Uterus (tissue), 2 donors: Measurements from ENCODE around the gene ADAMTS1.

Experiments used
- POLR2A ChIP-seq, 2 donors: fragments of 450-650 bp; IDR thresholded peaks; one replicate each; pipeline ENCODE4 v1.6.1; 2016; ENCODE audit warnings: antibody characterized with exemption in 2 of 2, mild to moderate bottlenecking in 1 of 2, moderate library complexity in 1 of 2
- TF ChIP-seq, protein P1 (sequence below), 4 experiments: fragments of 200-600 bp in 2 of 4; fragments of 450-650 bp in 2 of 4; sonication (generic) in 2 of 4; IDR thresholded peaks; one replicate each; pipeline ENCODE4 v1.5.1; 2016 to 2019; ENCODE audit warnings: antibody characterized with exemption in 4 of 4, mild to moderate bottlenecking in 2 of 4, moderate library complexity in 1 of 4

DNA sequence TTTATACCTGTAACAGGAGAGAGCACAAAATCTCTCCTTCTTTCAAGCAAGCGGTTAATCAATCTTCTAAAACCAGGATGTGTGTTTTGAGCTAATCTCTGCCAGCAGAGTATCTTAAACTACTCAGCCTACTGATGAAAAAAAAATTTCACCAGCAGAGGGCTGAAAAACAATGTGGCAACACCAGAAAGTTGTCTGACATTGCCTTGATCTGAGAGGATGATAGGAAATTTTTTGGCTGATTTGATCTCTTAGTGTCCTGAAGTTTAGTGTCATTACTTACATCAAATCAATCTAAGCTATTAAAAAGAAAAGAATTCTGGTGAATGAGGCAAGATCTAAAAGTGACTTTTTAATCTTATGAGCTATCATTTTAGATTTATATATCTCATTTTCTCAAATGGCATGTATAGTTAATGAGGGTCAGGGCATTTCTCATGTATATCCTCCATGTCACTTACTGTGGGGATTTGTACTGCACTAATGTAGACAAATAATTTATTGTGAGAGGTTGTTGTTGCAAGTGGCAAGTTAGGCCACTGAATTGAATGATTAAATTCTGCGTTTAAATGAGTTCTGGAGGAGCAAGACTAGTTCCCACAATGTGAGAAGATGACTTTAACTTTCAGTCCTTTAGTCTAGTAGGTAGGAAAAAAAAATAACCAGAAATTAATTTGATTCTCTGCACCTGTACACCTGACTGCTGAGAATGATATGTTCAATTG, 10.9 kb downstream of the ADAMTS1 start:
- TF ChIP-seq, protein P1, sequence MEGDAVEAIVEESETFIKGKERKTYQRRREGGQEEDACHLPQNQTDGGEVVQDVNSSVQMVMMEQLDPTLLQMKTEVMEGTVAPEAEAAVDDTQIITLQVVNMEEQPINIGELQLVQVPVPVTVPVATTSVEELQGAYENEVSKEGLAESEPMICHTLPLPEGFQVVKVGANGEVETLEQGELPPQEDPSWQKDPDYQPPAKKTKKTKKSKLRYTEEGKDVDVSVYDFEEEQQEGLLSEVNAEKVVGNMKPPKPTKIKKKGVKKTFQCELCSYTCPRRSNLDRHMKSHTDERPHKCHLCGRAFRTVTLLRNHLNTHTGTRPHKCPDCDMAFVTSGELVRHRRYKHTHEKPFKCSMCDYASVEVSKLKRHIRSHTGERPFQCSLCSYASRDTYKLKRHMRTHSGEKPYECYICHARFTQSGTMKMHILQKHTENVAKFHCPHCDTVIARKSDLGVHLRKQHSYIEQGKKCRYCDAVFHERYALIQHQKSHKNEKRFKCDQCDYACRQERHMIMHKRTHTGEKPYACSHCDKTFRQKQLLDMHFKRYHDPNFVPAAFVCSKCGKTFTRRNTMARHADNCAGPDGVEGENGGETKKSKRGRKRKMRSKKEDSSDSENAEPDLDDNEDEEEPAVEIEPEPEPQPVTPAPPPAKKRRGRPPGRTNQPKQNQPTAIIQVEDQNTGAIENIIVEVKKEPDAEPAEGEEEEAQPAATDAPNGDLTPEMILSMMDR (IDR thresholded peaks at IDR 0.05): peak in 3 of 4 experiments; percentile 12 to 26 (median 25)
- no peak for TF ChIP-seq POLR2A (IDR thresholded peaks at IDR 0.05)
